HepG2 (cell line): ENCODE data around the gene EPHA10. TPM values are rescaled to one million over a fixed set of nuclear protein-coding genes. Genes with fewer than 3 reads are reported as not detected.

Experiments used
- FOXA1 ChIP-seq, 2 experiments: fragments of 450-650 bp in 1 of 2; sonication (generic) in 1 of 2; formaldehyde crosslinking in 1 of 2; IDR thresholded peaks; 2 replicates each; pipeline versions ENCODE4 v1.4.0 to v1.6.1; 2016 to 2020; ENCODE audit warnings: missing genetic modification reagents in 1 of 2
- NBN ChIP-seq: fragments of 450-650 bp; conservative IDR thresholded peaks from 2 replicates; pipeline ENCODE4 v1.6.1; 2017
- NFE2 ChIP-seq: sonication (generic); formaldehyde crosslinking; IDR thresholded peaks from 2 replicates; pipeline ENCODE4 v1.4.0; 2020; ENCODE audit warnings: missing genetic modification reagents
- NFRKB ChIP-seq: fragments of 450-650 bp; IDR thresholded peaks from 2 replicates; pipeline ENCODE4 v1.6.1; 2017
- SKI ChIP-seq: fragments of 450-650 bp; IDR thresholded peaks from one replicate; pipeline ENCODE4 v1.6.1; 2018; ENCODE audit warnings: mild to moderate bottlenecking; ENCODE audit not compliant: partially characterized antibody
- SOX6 ChIP-seq, 2 experiments: fragments of 450-650 bp in 1 of 2; sonication (generic) in 1 of 2; formaldehyde crosslinking in 1 of 2; IDR thresholded peaks; 2 replicates each; pipeline versions ENCODE4 v1.4.0 to v1.6.1; 2017 to 2020; ENCODE audit warnings: antibody characterized with exemption in 1 of 2, mild to moderate bottlenecking in 1 of 2, missing genetic modification reagents in 1 of 2
- ZNF333 ChIP-seq: sonication (generic); formaldehyde crosslinking; IDR thresholded peaks from 2 replicates; pipeline ENCODE4 v1.4.0; 2020; ENCODE audit warnings: mild to moderate bottlenecking, missing genetic modification reagents, borderline replicate concordance
- ZNF367 ChIP-seq: sonication (generic); formaldehyde crosslinking; IDR thresholded peaks from 2 replicates; pipeline ENCODE4 v1.4.0; 2020; ENCODE audit warnings: missing genetic modification reagents, borderline replicate concordance
- ZNF616 ChIP-seq: sonication (generic); formaldehyde crosslinking; IDR thresholded peaks from 2 replicates; pipeline ENCODE4 v1.5.0; 2020; ENCODE audit warnings: low read depth, mild to moderate bottlenecking, missing genetic modification reagents
- ZNF816 ChIP-seq: sonication (generic); formaldehyde crosslinking; IDR thresholded peaks from 2 replicates; pipeline ENCODE4 v1.8.0; 2022; ENCODE audit warnings: missing genetic modification reagents, mild to moderate bottlenecking, borderline replicate concordance
- polyA plus RNA-seq, 8 experiments: library from polyadenylated mRNA; depleted of rRNA in 3 of 8; stranded (reverse) in 7 of 8; unstranded in 1 of 8; fragments of >200 nt; fragmentation: Illumina TruSeq in 4 of 8; extraction: Trizol in 4 of 8; gene quantifications; 2 replicates each; pipeline versions ENCODE4 v1.2.1 to v1.2.3, GENCODE V29; 2011 to 2016; ENCODE audit warnings: low read depth in 4 of 8, missing spikeins in 1 of 8, mixed read lengths in 1 of 8; ENCODE audit not compliant: insufficient read depth in 1 of 8
- total RNA-seq, 5 experiments: library from RNA; depleted of rRNA; stranded (reverse); fragments of >200 nt; fragmentation: Illumina TruSeq; extraction: Trizol; gene quantifications; 2 replicates each; pipeline ENCODE4 v1.2.3, GENCODE V29; 2016; ENCODE audit warnings: low read depth in 1 of 5
- TF ChIP-seq, protein P1 (sequence below): sonication (generic); formaldehyde crosslinking; IDR thresholded peaks from 2 replicates; pipeline ENCODE4 v1.4.0; 2020; ENCODE audit warnings: mild to moderate bottlenecking, missing genetic modification reagents
- TF ChIP-seq, protein P2 (sequence below): sonication (generic); formaldehyde crosslinking; IDR thresholded peaks from 2 replicates; pipeline ENCODE4 v1.4.0; 2020; ENCODE audit warnings: missing genetic modification reagents
- TF ChIP-seq, protein P3 (sequence below): sonication (generic); formaldehyde crosslinking; IDR thresholded peaks from 2 replicates; pipeline ENCODE4 v1.4.0; 2020; ENCODE audit warnings: missing genetic modification reagents
- TF ChIP-seq, protein P4 (sequence below): sonication (generic); formaldehyde crosslinking; IDR thresholded peaks from 2 replicates; pipeline ENCODE4 v1.4.0; 2020; ENCODE audit warnings: missing genetic modification reagents
- TF ChIP-seq, protein P5 (sequence below): fragments of 450-650 bp; IDR thresholded peaks from 2 replicates; pipeline ENCODE4 v1.6.1; 2017; ENCODE audit warnings: mild to moderate bottlenecking

Gene EPHA10
- total and polyA plus RNA-seq, 2 of the 13 experiments (the other 11 are each of a cell fraction or from before 2014, with no cell fraction given) = 0.11 to 0.58 TPM

DNA sequence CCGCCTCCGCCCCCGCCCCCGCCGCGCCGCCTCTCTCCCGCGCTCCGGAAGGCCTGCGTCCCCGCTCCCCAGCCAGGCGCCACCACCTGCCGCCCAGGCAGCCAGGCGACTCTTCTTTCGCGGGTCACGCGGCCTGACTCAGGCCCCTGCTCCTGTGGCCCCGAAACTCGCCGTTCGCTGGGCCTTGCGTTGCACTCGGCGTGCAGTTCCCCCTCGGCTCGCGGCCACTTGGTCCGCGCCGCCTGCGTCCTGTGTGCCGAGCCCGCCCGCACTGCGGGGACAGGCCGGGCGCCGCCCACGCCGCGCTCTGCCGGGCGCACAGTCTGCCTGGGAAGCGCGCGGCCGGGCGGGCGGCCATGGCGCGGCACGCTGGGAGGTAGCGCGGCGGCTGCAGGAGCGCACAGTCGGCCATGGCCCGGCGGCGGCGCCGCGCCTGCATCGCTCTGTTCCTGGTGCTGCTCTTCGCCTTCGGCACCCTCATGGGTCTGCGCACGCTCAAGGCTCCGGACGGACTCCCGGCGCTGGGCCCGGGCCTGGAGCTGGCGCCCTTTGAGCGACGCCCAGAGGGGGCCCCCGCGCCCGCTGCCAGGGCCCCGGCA is 29.0 kb upstream of the EPHA10 start, which contains the start of gene MANEAL (continued):
- TF ChIP-seq, protein P1, sequence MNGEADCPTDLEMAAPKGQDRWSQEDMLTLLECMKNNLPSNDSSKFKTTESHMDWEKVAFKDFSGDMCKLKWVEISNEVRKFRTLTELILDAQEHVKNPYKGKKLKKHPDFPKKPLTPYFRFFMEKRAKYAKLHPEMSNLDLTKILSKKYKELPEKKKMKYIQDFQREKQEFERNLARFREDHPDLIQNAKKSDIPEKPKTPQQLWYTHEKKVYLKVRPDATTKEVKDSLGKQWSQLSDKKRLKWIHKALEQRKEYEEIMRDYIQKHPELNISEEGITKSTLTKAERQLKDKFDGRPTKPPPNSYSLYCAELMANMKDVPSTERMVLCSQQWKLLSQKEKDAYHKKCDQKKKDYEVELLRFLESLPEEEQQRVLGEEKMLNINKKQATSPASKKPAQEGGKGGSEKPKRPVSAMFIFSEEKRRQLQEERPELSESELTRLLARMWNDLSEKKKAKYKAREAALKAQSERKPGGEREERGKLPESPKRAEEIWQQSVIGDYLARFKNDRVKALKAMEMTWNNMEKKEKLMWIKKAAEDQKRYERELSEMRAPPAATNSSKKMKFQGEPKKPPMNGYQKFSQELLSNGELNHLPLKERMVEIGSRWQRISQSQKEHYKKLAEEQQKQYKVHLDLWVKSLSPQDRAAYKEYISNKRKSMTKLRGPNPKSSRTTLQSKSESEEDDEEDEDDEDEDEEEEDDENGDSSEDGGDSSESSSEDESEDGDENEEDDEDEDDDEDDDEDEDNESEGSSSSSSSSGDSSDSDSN (CRISPR knock-in tag) = peak; percentile 78; the same call in 1 of the 2 replicates
- TF ChIP-seq FOXA1 (IDR thresholded peaks at IDR 0.05) (no peak), FOXA1 (CRISPR knock-in tag; IDR thresholded peaks at IDR 0.05) (no peak), ZNF816 (CRISPR knock-in tag) (no peak; the same call in 1 of the 2 replicates), NFE2 (CRISPR knock-in tag) (no peak), SKI (peak; percentile 56), ZNF333 (no peak), SOX6 (IDR thresholded peaks at IDR 0.05) (no peak), SOX6 (CRISPR knock-in tag; IDR thresholded peaks at IDR 0.05) (no peak), ZNF616 (CRISPR knock-in tag) (peak; percentile 82), ZNF367 (no peak), NFRKB (no peak), NBN (no peak)
- TF ChIP-seq, protein P2, sequence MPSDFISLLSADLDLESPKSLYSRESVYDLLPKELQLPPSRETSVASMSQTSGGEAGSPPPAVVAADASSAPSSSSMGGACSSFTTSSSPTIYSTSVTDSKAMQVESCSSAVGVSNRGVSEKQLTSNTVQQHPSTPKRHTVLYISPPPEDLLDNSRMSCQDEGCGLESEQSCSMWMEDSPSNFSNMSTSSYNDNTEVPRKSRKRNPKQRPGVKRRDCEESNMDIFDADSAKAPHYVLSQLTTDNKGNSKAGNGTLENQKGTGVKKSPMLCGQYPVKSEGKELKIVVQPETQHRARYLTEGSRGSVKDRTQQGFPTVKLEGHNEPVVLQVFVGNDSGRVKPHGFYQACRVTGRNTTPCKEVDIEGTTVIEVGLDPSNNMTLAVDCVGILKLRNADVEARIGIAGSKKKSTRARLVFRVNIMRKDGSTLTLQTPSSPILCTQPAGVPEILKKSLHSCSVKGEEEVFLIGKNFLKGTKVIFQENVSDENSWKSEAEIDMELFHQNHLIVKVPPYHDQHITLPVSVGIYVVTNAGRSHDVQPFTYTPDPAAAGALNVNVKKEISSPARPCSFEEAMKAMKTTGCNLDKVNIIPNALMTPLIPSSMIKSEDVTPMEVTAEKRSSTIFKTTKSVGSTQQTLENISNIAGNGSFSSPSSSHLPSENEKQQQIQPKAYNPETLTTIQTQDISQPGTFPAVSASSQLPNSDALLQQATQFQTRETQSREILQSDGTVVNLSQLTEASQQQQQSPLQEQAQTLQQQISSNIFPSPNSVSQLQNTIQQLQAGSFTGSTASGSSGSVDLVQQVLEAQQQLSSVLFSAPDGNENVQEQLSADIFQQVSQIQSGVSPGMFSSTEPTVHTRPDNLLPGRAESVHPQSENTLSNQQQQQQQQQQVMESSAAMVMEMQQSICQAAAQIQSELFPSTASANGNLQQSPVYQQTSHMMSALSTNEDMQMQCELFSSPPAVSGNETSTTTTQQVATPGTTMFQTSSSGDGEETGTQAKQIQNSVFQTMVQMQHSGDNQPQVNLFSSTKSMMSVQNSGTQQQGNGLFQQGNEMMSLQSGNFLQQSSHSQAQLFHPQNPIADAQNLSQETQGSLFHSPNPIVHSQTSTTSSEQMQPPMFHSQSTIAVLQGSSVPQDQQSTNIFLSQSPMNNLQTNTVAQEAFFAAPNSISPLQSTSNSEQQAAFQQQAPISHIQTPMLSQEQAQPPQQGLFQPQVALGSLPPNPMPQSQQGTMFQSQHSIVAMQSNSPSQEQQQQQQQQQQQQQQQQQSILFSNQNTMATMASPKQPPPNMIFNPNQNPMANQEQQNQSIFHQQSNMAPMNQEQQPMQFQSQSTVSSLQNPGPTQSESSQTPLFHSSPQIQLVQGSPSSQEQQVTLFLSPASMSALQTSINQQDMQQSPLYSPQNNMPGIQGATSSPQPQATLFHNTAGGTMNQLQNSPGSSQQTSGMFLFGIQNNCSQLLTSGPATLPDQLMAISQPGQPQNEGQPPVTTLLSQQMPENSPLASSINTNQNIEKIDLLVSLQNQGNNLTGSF (CRISPR knock-in tag) = peak; percentile 57; the same call in 1 of the 2 replicates
- TF ChIP-seq, protein P3, sequence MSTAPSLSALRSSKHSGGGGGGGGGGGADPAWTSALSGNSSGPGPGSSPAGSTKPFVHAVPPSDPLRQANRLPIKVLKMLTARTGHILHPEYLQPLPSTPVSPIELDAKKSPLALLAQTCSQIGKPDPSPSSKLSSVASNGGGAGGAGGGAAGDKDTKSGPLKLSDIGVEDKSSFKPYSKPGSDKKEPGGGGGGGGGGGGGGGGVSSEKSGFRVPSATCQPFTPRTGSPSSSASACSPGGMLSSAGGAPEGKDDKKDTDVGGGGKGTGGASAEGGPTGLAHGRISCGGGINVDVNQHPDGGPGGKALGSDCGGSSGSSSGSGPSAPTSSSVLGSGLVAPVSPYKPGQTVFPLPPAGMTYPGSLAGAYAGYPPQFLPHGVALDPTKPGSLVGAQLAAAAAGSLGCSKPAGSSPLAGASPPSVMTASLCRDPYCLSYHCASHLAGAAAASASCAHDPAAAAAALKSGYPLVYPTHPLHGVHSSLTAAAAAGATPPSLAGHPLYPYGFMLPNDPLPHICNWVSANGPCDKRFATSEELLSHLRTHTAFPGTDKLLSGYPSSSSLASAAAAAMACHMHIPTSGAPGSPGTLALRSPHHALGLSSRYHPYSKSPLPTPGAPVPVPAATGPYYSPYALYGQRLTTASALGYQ (CRISPR knock-in tag) = 0 out of 2 replicates have a peak, but pooled peaks have one; percentile 24
- TF ChIP-seq, protein P4, sequence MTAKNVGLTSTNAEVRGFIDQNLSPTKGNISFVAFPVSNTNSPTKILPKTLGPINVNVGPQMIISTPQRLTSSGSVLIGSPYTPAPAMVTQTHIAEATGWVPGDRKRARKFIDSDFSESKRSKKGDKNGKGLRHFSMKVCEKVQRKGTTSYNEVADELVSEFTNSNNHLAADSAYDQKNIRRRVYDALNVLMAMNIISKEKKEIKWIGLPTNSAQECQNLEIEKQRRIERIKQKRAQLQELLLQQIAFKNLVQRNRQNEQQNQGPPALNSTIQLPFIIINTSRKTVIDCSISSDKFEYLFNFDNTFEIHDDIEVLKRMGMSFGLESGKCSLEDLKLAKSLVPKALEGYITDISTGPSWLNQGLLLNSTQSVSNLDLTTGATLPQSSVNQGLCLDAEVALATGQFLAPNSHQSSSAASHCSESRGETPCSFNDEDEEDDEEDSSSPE (CRISPR knock-in tag) = peak; percentile 61
- TF ChIP-seq, protein P5, sequence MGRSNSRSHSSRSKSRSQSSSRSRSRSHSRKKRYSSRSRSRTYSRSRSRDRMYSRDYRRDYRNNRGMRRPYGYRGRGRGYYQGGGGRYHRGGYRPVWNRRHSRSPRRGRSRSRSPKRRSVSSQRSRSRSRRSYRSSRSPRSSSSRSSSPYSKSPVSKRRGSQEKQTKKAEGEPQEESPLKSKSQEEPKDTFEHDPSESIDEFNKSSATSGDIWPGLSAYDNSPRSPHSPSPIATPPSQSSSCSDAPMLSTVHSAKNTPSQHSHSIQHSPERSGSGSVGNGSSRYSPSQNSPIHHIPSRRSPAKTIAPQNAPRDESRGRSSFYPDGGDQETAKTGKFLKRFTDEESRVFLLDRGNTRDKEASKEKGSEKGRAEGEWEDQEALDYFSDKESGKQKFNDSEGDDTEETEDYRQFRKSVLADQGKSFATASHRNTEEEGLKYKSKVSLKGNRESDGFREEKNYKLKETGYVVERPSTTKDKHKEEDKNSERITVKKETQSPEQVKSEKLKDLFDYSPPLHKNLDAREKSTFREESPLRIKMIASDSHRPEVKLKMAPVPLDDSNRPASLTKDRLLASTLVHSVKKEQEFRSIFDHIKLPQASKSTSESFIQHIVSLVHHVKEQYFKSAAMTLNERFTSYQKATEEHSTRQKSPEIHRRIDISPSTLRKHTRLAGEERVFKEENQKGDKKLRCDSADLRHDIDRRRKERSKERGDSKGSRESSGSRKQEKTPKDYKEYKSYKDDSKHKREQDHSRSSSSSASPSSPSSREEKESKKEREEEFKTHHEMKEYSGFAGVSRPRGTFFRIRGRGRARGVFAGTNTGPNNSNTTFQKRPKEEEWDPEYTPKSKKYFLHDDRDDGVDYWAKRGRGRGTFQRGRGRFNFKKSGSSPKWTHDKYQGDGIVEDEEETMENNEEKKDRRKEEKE = no peak
